ENCODE data around the gene GAB3. TPM values are rescaled to one million over a fixed set of nuclear protein-coding genes. Genes with fewer than 3 reads are reported as not detected.

The GAB3 gene
- total RNA-seq, 1 experiment from 2014 or later = not detected

DNA sequence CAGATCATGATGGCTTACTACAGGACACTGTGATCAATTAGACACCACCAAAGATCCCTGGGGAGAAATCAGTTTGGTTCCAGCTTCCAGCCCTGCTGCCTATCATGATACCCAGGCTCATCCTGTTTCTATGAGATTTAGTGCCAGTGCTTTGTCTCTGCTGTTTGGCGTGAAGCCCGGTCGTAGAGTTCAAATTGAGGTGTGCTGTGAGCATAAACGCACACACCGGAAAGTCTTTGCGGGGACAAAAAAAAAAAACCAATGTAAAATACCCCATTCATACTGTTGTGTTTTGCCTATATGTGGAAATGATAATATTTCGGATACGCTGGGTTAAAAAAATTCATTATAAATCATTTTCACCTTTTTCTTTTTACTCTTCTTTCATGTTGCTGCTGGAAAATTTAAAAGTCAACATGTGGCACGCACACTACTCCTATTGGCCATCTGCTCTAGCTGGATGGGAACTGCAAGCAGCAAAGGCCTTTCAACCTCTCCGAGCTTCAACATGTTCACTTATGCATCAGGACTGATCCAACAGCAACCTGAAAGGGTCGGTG lies 11.2 kb upstream of the GAB3 start:
- TSS peak; percentile 87 for BruUV-seq (replicated peaks)
- peak overlapping the region; percentile 36 for H3K4me3 ChIP-seq (ENCODE audit: low read depth, low read length)
- H3K9me3 Mint-ChIP-seq (ENCODE audit: unreplicated experiment) = no peaks in the 10 kb centered on the region

DNA sequence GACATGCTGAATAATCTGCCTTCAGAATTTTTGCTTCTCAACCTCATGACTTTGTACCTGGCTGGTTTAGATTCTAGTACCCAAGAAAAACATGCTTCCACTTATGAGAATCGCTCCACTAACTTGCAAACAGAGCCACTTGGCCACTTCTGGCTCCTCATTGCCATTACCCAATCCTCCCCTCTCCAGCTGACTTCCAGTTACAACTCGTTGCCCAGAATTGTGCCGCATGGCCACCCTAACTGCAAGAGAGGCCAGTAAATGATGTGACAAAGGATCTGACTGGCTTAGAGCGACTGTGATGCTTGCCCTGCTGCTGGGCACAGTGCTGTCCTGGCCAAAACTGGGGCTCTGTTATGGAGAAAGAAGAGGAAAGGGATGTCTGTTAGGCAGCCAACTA lies 7.8 kb upstream of the GAB3 start:
- no peak for DNase-seq
- POLR2A ChIA-PET = no interaction called here
- Mint-ChIP-seq H3K4me1 (ENCODE audit: low read depth, unreplicated experiment) (no peaks in the 10 kb centered on the region), H3K4me3 (ENCODE audit: unreplicated experiment) (no peak overlapping the region), H3K9me3 (ENCODE audit: unreplicated experiment) (no peaks in the 10 kb centered on the region), H3K27ac (ENCODE audit: unreplicated experiment) (no peak overlapping the region), H3K27me3 (ENCODE audit: insufficient read depth, unreplicated experiment) (no peaks in the 10 kb centered on the region), H3K36me3 (ENCODE audit: insufficient read depth, unreplicated experiment) (peaks cover 9% of the 10 kb centered on the region)
- no peak overlapping the region for H3K4me3 ChIP-seq (ENCODE audit: low read depth, low read length)
- CTCF ChIA-PET = no interaction called here
- H3K27me3 ChIP-seq (replicated peaks; ENCODE audit: control insufficient read depth, insufficient read depth, low read length) = no peaks in the 10 kb centered on the region
- intact Hi-C loops (cut with micrococcal nuclease; ENCODE audit: unreplicated experiment) = no loop called here
- H3K9me3 ChIP-seq = no peaks in the 10 kb centered on the region
- no peaks in the 10 kb centered on the region for H3K36me3 ChIP-seq (ENCODE audit: control insufficient read depth, insufficient read depth, low read length)
- H3K4me1 ChIP-seq = no peaks in the 10 kb centered on the region
- TF ChIP-seq, protein P1, sequence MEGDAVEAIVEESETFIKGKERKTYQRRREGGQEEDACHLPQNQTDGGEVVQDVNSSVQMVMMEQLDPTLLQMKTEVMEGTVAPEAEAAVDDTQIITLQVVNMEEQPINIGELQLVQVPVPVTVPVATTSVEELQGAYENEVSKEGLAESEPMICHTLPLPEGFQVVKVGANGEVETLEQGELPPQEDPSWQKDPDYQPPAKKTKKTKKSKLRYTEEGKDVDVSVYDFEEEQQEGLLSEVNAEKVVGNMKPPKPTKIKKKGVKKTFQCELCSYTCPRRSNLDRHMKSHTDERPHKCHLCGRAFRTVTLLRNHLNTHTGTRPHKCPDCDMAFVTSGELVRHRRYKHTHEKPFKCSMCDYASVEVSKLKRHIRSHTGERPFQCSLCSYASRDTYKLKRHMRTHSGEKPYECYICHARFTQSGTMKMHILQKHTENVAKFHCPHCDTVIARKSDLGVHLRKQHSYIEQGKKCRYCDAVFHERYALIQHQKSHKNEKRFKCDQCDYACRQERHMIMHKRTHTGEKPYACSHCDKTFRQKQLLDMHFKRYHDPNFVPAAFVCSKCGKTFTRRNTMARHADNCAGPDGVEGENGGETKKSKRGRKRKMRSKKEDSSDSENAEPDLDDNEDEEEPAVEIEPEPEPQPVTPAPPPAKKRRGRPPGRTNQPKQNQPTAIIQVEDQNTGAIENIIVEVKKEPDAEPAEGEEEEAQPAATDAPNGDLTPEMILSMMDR (IDR thresholded peaks at IDR 0.05; ENCODE audit: insufficient read depth in 1 of 2, low read depth in 1 of 2, low read length in 1 of 2, severe bottlenecking in 1 of 2, unreplicated experiment in 1 of 2) = no peak
- no TSS peak for BruUV-seq (replicated peaks)

More for the DNA sequence above, 11.2 kb upstream of the GAB3 start:
- POLR2A ChIA-PET = interaction anchor here (0.8 to 1.3 kb wide), 3 partner anchors 13 to 265 kb away, joined by 4 read pairs; partner anchors contain the start of genes FUNDC2 and MPP1
- intact Hi-C loops (cut with micrococcal nuclease; ENCODE audit: unreplicated experiment) = loop anchor here (1.0 kb wide), 2 partner anchors 37 to 43 kb away; partner anchors contain the start of gene MPP1
- TF ChIP-seq, protein P1 (IDR thresholded peaks at IDR 0.05; ENCODE audit: insufficient read depth in 1 of 2, low read depth in 1 of 2, low read length in 1 of 2, severe bottlenecking in 1 of 2, unreplicated experiment in 1 of 2) = no peak
- Histone ChIP-seq H3K27me3 (replicated peaks; ENCODE audit: control insufficient read depth, insufficient read depth, low read length) (no peaks in the 10 kb centered on the region), H3K36me3 (ENCODE audit: control insufficient read depth, insufficient read depth, low read length) (no peaks in the 10 kb centered on the region), H3K9me3 (no peaks in the 10 kb centered on the region), H3K4me1 (no peaks in the 10 kb centered on the region)
- Mint-ChIP-seq H3K36me3 (ENCODE audit: insufficient read depth, unreplicated experiment) (peaks cover 36% of the 10 kb centered on the region), H3K4me3 (ENCODE audit: unreplicated experiment) (peak overlapping the region; percentile 84), H3K4me1 (ENCODE audit: low read depth, unreplicated experiment) (no peaks in the 10 kb centered on the region), H3K27me3 (ENCODE audit: insufficient read depth, unreplicated experiment) (no peaks in the 10 kb centered on the region), H3K27ac (ENCODE audit: unreplicated experiment) (peak overlapping the region; percentile 84)
- DNase-seq = no peak
- CTCF ChIA-PET = interaction anchor here (1.1 to 1.3 kb wide), 4 partner anchors 12 to 156 kb away, joined by 3 to 6 read pairs (median 4); partner anchors contain the start of gene GAB3

DNA sequence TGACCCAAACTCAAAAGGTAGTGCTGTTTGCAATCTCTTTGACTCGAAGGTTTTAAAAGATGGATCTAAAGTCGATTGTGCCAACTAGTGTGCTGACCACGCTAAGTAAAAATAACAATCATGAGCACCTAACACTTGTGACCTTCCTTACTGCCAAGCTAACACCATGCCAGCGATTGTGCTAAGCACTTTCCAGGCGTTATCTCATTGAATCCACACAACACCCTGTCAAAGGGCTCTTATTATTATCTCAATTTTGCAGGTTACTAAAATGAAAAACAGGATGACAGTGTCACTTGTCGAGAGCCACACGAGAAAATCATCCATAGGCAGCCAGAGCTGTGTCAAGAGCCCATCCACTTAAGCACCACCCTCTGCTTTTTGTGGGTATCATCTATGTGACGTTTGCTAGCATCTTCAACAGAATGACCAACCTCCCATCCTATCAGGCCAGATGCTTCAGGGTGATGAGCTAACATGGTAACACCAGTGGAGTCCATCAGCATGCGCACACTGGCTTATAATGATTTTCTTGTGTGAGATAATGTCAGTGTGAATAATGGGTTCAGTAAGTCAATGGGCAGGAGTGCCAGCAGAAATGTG lies 893 bp upstream of the GAB3 start:
- Mint-ChIP-seq H3K4me3 (ENCODE audit: unreplicated experiment) (peak overlapping the region; percentile 59), H3K27me3 (ENCODE audit: insufficient read depth, unreplicated experiment) (peaks cover 17% of the 10 kb centered on the region), H3K4me1 (ENCODE audit: low read depth, unreplicated experiment) (no peaks in the 10 kb centered on the region), H3K9me3 (ENCODE audit: unreplicated experiment) (no peaks in the 10 kb centered on the region), H3K27ac (ENCODE audit: unreplicated experiment) (no peak overlapping the region), H3K36me3 (ENCODE audit: insufficient read depth, unreplicated experiment) (no peaks in the 10 kb centered on the region)
- ChIA-PET CTCF (no interaction called here), POLR2A (no interaction called here)
- no peaks in the 10 kb centered on the region for H3K4me1 ChIP-seq
- H3K4me3 ChIP-seq (ENCODE audit: low read depth, low read length) = no peak overlapping the region
- TF ChIP-seq, protein P1 (IDR thresholded peaks at IDR 0.05; ENCODE audit: insufficient read depth in 1 of 2, low read depth in 1 of 2, low read length in 1 of 2, severe bottlenecking in 1 of 2, unreplicated experiment in 1 of 2) = no peak
- intact Hi-C loops (cut with micrococcal nuclease; ENCODE audit: unreplicated experiment) = no loop called here
- no peaks in the 10 kb centered on the region for H3K36me3 ChIP-seq (ENCODE audit: control insufficient read depth, insufficient read depth, low read length)
- no TSS peak for BruUV-seq (replicated peaks)
- no peaks in the 10 kb centered on the region for H3K9me3 ChIP-seq
- 0 out of 2 replicates have a peak, but pooled peaks cover 2% of the 10 kb centered on the region for H3K27me3 ChIP-seq (replicated peaks; ENCODE audit: control insufficient read depth, insufficient read depth, low read length)
- DNase-seq = no peak

Measured in Caco-2 (cell line).